ENCODE data around the gene UBE3A.

The UBE3A gene

GRCh38 chr15:25329696-25330095 is 109.1 kb downstream of the UBE3A start:
- no peak for DNase-seq

DNA sequence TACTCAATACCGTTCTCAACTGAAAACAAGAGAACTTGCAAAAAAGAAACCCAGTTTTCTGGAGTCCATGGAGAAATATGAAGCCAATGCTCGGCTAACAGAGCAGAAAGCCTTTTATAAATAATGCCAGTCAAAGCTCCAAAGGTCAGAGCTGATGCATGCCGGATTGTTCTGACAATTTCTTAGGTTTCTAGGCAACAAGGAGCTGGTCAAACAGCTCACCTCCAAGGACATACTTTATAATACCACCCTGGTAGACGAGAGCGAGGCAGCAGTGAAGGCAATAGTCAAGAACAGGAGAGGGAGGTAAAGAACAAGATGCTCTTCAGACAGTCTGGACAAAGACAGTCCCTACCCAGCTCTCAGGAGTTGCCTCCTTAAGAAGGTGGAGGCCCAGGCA is 111.1 kb downstream of the UBE3A start:
- no peak for DNase-seq

DNA sequence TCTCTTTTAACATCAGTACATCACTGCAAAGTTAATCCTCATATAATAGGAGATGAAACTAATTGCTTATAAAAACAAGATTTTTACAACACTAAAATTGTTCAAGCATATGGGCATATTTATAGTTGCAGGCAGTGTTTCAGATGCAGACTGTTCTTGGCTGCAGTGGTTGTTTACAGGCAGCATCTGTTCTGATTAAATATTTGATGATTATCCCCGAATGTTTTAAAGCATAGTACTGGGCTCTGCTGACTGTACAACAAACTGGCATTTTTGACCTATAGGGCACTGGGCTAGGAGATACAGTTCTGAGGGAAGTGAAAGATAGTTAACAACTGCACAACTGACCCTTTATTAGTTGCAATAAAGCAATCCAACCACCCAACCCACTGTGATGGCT is 113.6 kb downstream of the UBE3A start:
- DNase-seq: no peak

- no peak for DNase-seq
Observed at GRCh38 chr15:25323420-25323819, 115.4 kb downstream of the UBE3A start.

DNA sequence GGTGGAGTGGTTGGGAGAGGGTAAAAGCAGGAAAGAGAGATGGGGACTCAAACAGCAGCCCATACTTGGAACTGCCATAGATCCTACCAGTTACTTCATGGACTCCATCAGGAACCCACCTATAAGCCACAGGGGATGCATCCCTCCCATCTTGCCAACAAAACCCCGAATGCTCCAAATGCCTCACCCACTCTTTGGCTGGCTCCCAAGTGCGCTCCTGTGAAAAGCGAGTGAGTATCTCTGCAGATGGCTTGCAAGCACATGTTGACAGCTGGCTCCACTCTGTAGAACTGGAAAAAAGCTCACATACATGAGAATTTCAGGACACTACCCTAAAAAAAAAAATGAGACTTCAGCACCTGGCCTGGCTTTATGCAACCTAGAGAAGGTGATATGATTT is 151.0 kb downstream of the UBE3A start:
- DNase-seq: no peak
